Skeletal muscle tissue (tissue), 4 donors: Measurements from ENCODE around the gene RB1. TPM values are rescaled to one million over a fixed set of nuclear protein-coding genes. Genes with fewer than 3 reads are reported as not detected.
"Not testable (repeated sequence)": the region's sequence is repeated elsewhere in the genome, so short reads cannot be mapped to it uniquely, and the experiment has no call there.

ENCODE experiments used
- H3K27ac ChIP-seq: one replicate; pipeline ENCODE4 v1.7.0; 2013; ENCODE audit warnings: mild to moderate bottlenecking, low read depth, low read length, inconsistent platforms
- H3K27me3 ChIP-seq, 3 donors: one replicate each; pipeline ENCODE4 v1.7.0; 2013; ENCODE audit warnings: low read length in 3 of 3; ENCODE audit not compliant: control insufficient read depth in 3 of 3, insufficient read depth in 3 of 3
- H3K36me3 ChIP-seq, 3 donors: one replicate each; pipeline ENCODE4 v1.7.0; 2013; ENCODE audit warnings: low read length in 3 of 3; ENCODE audit not compliant: control insufficient read depth in 3 of 3, insufficient read depth in 3 of 3
- H3K4me1 ChIP-seq, 3 donors: one replicate each; pipeline ENCODE4 v1.7.0; 2013; ENCODE audit warnings: low read length in 3 of 3, mild to moderate bottlenecking in 3 of 3; ENCODE audit not compliant: control insufficient read depth in 3 of 3, insufficient read depth in 3 of 3
- H3K4me3 ChIP-seq, 3 donors: one replicate each; pipeline ENCODE4 v1.7.0; 2013; ENCODE audit warnings: low read length in 3 of 3
- H3K9ac ChIP-seq, 3 donors: one replicate each; pipeline ENCODE4 v1.7.0; 2013; ENCODE audit warnings: low read length in 3 of 3, mild to moderate bottlenecking in 3 of 3, moderate library complexity in 2 of 3, low read depth in 1 of 3
- H3K9me3 ChIP-seq, 3 donors: one replicate each; pipeline ENCODE4 v1.7.0; 2013; ENCODE audit warnings: low read length in 3 of 3; ENCODE audit not compliant: control insufficient read depth in 3 of 3
- total RNA-seq: library from RNA; depleted of rRNA; stranded (reverse); fragments of >200 nt; gene quantifications from one replicate; pipeline ENCODE4 v1.2.3, GENCODE V29; 2014
- donor health status: Osteomylitis.

RB1 gene
- total RNA-seq, 1 donor from 2014 or later: 39.7 TPM

- peaks cover 2 to 16% (median 15%) of the 10 kb centered on the region in 3 donors for H3K36me3 ChIP-seq
- not testable (repeated sequence) for H3K27me3 ChIP-seq, H3K9ac ChIP-seq, H3K27ac ChIP-seq, H3K9me3 ChIP-seq, H3K4me1 ChIP-seq, H3K4me3 ChIP-seq
Observed at GRCh38 chr13:48451196-48451595, 147.6 kb downstream of the RB1 start.

- H3K27ac ChIP-seq: no peak overlapping the region
- H3K9me3 ChIP-seq: no peaks in the 10 kb centered on the region
- no peaks in the 10 kb centered on the region for H3K4me1 ChIP-seq
- no peak overlapping the region for H3K9ac ChIP-seq
- peaks cover 17 to 42% (median 36%) of the 10 kb centered on the region in 3 donors for H3K36me3 ChIP-seq
- H3K4me3 ChIP-seq: no peak overlapping the region
- H3K27me3 ChIP-seq: no peaks in the 10 kb centered on the region
Observed at GRCh38 chr13:48456546-48456945, 153.0 kb downstream of the RB1 start.

- Histone ChIP-seq H3K4me3 (no peak overlapping the region), H3K27me3 (no peaks in the 10 kb centered on the region), H3K36me3 (peaks cover 20 to 45% (median 40%) of the 10 kb centered on the region in 3 donors), H3K9ac (no peak overlapping the region), H3K9me3 (no peaks in the 10 kb centered on the region), H3K4me1 (no peaks in the 10 kb centered on the region), H3K27ac (no peak overlapping the region)
Observed at GRCh38 chr13:48457578-48458242, 154.2 kb downstream of the RB1 start.

GRCh38 chr13:48475230-48475629 lies 171.7 kb downstream of the RB1 start:
- peaks cover 5 to 12% (median 6%) of the 10 kb centered on the region in 3 donors for H3K36me3 ChIP-seq
- H3K4me1 ChIP-seq: no peaks in the 10 kb centered on the region
- no peak overlapping the region for H3K9ac ChIP-seq
- no peaks in the 10 kb centered on the region for H3K9me3 ChIP-seq
- H3K27me3 ChIP-seq: no peaks in the 10 kb centered on the region
- H3K27ac ChIP-seq: no peak overlapping the region
- H3K4me3 ChIP-seq: no peak overlapping the region

- Histone ChIP-seq H3K36me3 (peaks cover 5 to 12% (median 6%) of the 10 kb centered on the region in 3 donors), H3K9ac (no peak overlapping the region), H3K27me3 (no peaks in the 10 kb centered on the region), H3K27ac (no peak overlapping the region), H3K9me3 (no peaks in the 10 kb centered on the region), H3K4me1 (no peaks in the 10 kb centered on the region), H3K4me3 (no peak overlapping the region)
Observed at GRCh38 chr13:48476215-48476614, 172.7 kb downstream of the RB1 start.

- no peaks in the 10 kb centered on the region for H3K27me3 ChIP-seq
- no peak overlapping the region for H3K27ac ChIP-seq
- no peaks in the 10 kb centered on the region for H3K4me1 ChIP-seq
- peak overlapping the region in 1 of 3 donors; percentile 17 for H3K9ac ChIP-seq
- H3K4me3 ChIP-seq: no peak overlapping the region
- peaks cover 4 to 11% (median 6%) of the 10 kb centered on the region in 3 donors for H3K36me3 ChIP-seq
- no peaks in the 10 kb centered on the region for H3K9me3 ChIP-seq
Observed at GRCh38 chr13:48476686-48477085, 173.1 kb downstream of the RB1 start.

- Histone ChIP-seq H3K4me3 (no peak overlapping the region), H3K27ac (no peak overlapping the region), H3K36me3 (peaks cover 4 to 8% (median 6%) of the 10 kb centered on the region in 3 donors)
Observed at GRCh38 chr13:48477191-48477855, 173.8 kb downstream of the RB1 start.

GRCh38 chr13:48478391-48478790 lies 174.8 kb downstream of the RB1 start:
- Histone ChIP-seq H3K27me3 (no peaks in the 10 kb centered on the region), H3K4me1 (no peaks in the 10 kb centered on the region), H3K36me3 (peaks cover 4 to 8% (median 8%) of the 10 kb centered on the region in 3 donors), H3K4me3 (no peak overlapping the region), H3K9me3 (no peaks in the 10 kb centered on the region), H3K27ac (no peak overlapping the region), H3K9ac (no peak overlapping the region)

More at GRCh38 chr13:48477191-48477855, 173.8 kb downstream of the RB1 start:
- Histone ChIP-seq H3K27me3 (no peaks in the 10 kb centered on the region), H3K9ac (no peak overlapping the region), H3K9me3 (no peaks in the 10 kb centered on the region), H3K4me1 (no peaks in the 10 kb centered on the region)

- no peak overlapping the region for H3K27ac ChIP-seq
- no peak overlapping the region for H3K4me3 ChIP-seq
- H3K9ac ChIP-seq: no peak overlapping the region
- H3K9me3 ChIP-seq: no peaks in the 10 kb centered on the region
- H3K36me3 ChIP-seq: peaks cover 4 to 6% (median 5%) of the 10 kb centered on the region in 3 donors
- H3K4me1 ChIP-seq: no peaks in the 10 kb centered on the region
- H3K27me3 ChIP-seq: no peaks in the 10 kb centered on the region
Observed at GRCh38 chr13:48483575-48483974, 180.0 kb downstream of the RB1 start.

GRCh38 chr13:48485432-48485831 lies 181.9 kb downstream of the RB1 start:
- no peaks in the 10 kb centered on the region for H3K9me3 ChIP-seq
- no peak overlapping the region for H3K4me3 ChIP-seq
- H3K4me1 ChIP-seq: no peaks in the 10 kb centered on the region
- H3K27me3 ChIP-seq: no peaks in the 10 kb centered on the region
- H3K9ac ChIP-seq: no peak overlapping the region
- peaks cover 0 to 5% (median 2%) of the 10 kb centered on the region in 3 donors for H3K36me3 ChIP-seq
- H3K27ac ChIP-seq: no peak overlapping the region
